Cardiac fibroblast (primary cell): Measurements from ENCODE around the gene AP4S1.
"Not testable (repeated sequence)": the region's sequence is repeated elsewhere in the genome, so short reads cannot be mapped to it uniquely, and the experiment has no call there.

Experiments used
- DNase-seq, 2 donors: peaks; one replicate each; pipeline versions ENCODE4 v3.0.0 to v3.0.0-alpha.2; 2010; ENCODE audit warnings: low read depth in 2 of 2
- H3K4me3 ChIP-seq, 2 donors: replicated peaks in 1 of 2; 1 replicate in 1 of 2; 2 replicates in 1 of 2; pipeline ENCODE4 v1.5.1; 2011; ENCODE audit warnings: low read depth in 2 of 2, low read length in 2 of 2, mild to moderate bottlenecking in 2 of 2, moderate library complexity in 1 of 2
- CTCF ChIP-seq: IDR thresholded peaks from one replicate; pipeline ENCODE4 v1.5.1; 2011; ENCODE audit warnings: low read depth, mild to moderate bottlenecking, low read length, inconsistent platforms

Gene AP4S1

GRCh38 chr14:31057035-31057434 is 31.6 kb downstream of the AP4S1 start:
- no peak overlapping the region for H3K4me3 ChIP-seq
- no peak for TF ChIP-seq CTCF
- no peak for DNase-seq

- no peak overlapping the region for H3K4me3 ChIP-seq
- DNase-seq: no peak
- no peak for TF ChIP-seq CTCF
Observed at GRCh38 chr14:31057701-31058364, 32.4 kb downstream of the AP4S1 start.

- DNase-seq: peak; percentile 85 to 91
- no peak for TF ChIP-seq CTCF
- no peak overlapping the region for H3K4me3 ChIP-seq
Observed at GRCh38 chr14:31059152-31059924, 33.9 kb downstream of the AP4S1 start.

GRCh38 chr14:31060253-31060875 is 34.9 kb downstream of the AP4S1 start:
- no peak overlapping the region for H3K4me3 ChIP-seq
- no peak for DNase-seq
- no peak for TF ChIP-seq CTCF

GRCh38 chr14:31062908-31063307 is 37.5 kb downstream of the AP4S1 start:
- not testable (repeated sequence) for H3K4me3 ChIP-seq, DNase-seq

GRCh38 chr14:31068235-31068634 is 42.8 kb downstream of the AP4S1 start:
- no peak for TF ChIP-seq CTCF
- no peak for DNase-seq
- H3K4me3 ChIP-seq: no peak overlapping the region

GRCh38 chr14:31069343-31069742 is 43.9 kb downstream of the AP4S1 start:
- no peak for TF ChIP-seq CTCF
- H3K4me3 ChIP-seq: no peak overlapping the region
- DNase-seq: no peak
